ENCODE data around the gene PCGF1.

The PCGF1 gene

GRCh38 chr2:74507145-74507925, at the start of gene PCGF1:
TSS of gene PCGF1 (minus strand) at chr2:74507695. CDS start at chr2:74507668, 27 bp downstream.
- DNase-seq, result peak; percentile 100

- DNase-seq, result no peak
Measured at GRCh38 chr2:74556831-74557370, 49.4 kb upstream of the PCGF1 start.

DNA sequence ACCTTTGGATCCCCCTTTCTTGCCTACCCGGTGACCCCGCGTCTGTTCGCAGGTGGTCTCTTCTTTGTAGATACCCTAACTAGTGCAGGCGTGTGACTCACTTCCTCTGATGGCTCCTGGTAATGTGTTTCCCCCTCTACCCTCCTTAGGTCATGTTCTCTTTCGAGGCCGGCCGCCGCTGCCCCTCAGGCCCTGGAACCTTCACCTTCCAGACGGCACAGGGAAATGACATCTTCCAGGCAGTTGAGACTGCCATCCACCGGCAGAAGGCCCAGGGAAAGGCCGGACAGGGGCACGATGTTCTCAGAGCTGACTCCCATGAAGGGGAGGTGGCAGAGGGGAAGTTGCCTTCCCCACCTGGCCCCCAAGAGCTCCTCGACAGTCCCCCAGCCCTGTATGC, 48.7 kb upstream of the PCGF1 start:
- no peak for DNase-seq

DNA sequence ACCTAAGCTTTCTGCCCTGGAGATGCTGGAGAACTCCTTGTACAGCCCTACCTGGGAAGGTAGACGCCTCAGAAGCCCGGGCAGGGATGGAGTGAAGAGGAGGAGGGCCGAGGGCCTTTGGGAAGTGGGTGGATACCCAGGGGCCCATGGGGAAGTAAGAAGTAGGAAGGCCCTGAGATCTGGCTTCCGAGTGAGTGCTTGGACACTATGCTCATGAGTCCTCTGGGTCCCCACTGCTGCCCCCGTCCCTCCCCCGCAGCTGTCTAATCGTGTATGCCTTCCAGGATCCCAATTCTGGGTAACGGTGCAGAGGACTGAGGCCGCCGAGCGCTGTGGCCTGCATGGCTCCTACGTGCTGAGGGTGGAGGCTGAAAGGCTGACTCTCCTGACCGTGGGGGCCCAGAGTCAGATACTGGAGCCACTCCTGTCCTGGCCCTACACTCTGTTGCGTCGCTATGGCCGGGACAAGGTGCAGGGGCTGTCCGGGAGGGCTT, 48.2 kb upstream of the PCGF1 start:
- no peak for DNase-seq

- DNase-seq, result peak; percentile 53
Measured at GRCh38 chr2:74554820-74555531, 47.5 kb upstream of the PCGF1 start.

DNA sequence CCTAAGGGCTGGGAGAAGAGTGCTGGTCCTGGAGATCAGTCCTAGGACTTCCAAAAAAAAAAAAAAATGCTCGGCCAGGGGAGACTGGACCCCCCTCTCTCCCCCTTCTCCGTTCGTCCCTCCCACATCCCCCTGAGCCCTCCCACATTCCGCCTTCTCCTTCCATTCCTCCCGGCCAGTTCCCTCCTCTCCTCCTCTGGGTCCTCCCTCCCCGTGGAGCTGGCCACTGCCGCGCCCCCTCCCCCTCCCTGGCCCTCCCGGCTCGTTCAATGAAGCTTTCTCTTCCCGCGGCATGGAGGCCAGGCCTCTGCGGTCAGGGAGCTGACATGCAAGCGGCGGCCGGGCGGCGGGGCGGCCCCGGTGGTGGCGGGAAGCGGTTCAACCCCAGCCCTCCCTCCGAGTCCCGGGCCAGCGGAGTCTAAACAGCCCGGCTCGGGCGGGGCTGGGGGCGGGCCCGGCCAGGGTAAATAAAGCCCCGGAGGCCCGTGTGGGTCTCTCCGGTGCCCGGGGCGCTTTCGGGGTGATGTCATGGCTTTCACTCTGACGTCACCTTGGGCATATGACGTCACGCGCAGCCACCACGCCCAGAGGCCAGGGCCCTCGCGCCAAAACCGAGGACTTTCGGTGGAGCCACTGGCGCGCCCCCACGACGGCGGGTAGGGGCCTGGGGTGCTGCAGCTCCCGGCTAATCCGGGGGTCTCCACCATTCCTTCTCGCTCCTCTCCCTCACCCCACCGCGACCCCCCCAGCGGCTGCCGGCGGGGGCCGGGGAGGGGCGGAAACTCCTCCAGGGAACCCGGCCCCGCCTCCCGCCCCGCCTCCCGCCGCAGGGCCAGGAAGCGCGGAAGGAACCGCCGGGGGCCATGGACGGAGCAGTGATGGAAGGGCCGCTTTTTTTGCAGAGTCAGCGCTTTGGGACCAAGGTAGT, 46.7 kb upstream of the PCGF1 start, which contains the start of the genes DOK1 and LOXL3:
Gene DOK1, plus strand, starts transcription at position 829 of the 928 bp plus-strand sequence. Its CDS starts 35 bp downstream, at position 864.
Gene LOXL3, minus strand, starts transcription at position 51 of the 928 bp plus-strand sequence. CDS start 1,308 bp downstream, outside the sequence.
- DNase-seq, result peak; percentile 85

GRCh38 chr2:74552914-74553811, 45.7 kb upstream of the PCGF1 start:
- DNase-seq, result no peak

GRCh38 chr2:74551942-74552913, 44.7 kb upstream of the PCGF1 start:
- DNase-seq, result no peak

GRCh38 chr2:74551530-74551929, 44.0 kb upstream of the PCGF1 start:
- DNase-seq, result no peak

DNA sequence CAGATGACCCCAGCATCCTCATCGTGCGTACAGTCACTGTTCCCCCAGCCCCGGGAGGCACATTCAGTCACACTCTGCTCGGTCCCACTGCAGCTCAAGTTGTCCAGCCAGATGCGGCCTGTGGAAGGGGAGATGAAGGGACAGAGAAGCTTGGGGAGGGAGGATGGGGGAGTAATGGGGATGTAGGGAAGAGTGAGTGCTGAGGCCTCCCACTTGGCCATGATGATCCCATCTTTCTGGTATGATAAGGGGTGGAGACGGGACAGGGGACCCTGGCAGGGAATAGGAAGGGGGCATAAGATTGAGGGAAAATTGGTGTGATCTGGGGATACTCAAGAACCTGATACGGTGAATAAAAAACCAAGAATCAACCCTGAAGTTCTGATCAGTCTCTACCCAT, 42.7 kb upstream of the PCGF1 start:
- no peak for DNase-seq

GRCh38 chr2:74548900-74549826, 41.7 kb upstream of the PCGF1 start:
- DNase-seq, result no peak

DNA sequence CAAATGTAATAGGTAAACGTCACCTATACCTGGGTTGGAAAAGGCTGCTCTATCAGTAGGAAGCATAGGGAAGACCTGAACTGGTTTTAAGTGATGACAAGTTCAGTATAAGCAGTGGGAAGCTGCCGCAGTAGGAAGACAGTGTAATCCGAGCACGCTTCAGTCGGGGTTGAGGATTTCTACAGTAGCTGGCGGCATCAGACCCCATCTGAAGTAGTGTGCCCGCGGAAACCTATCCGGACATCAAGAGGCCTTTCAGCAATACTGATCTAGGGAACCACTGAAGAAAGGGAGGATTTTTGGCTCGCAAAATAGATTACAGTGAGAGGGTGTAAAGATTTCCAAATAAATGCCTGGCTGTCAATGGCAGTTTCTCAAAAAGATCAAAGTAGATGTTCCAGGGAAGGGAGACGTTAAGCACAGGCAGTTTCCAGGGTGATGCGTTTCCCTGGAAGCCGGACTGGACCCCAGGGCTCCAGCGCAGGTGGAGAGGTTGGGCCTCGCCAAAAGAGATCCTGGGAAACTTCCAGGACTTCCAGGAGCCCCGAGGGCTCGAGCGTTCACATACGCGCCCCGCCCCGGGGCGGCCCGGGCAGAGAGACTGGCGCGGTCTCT, 40.9 kb upstream of the PCGF1 start:
- no peak for DNase-seq

DNA sequence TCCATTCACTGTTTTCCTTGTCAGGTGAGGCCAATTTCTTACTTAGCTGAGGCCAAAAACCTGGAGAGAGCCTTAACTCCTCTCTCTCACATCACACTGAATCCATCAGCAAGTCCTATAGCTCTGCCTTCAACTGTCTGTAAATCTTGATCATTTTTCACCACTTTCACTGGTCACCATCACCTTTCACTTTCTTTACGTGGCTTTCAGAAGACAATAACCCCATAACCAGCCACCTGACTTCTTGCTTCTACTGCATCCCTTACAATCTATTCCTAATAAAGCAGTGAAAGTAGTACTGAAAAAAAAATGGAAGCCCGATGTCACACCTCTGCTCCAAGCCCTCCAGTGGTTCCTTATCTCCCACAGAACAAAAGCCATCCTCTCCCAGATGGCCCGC, 38.5 kb upstream of the PCGF1 start:
- no peak for DNase-seq

GRCh38 chr2:74544634-74545033, 37.1 kb upstream of the PCGF1 start:
- DNase-seq, result no peak

DNA sequence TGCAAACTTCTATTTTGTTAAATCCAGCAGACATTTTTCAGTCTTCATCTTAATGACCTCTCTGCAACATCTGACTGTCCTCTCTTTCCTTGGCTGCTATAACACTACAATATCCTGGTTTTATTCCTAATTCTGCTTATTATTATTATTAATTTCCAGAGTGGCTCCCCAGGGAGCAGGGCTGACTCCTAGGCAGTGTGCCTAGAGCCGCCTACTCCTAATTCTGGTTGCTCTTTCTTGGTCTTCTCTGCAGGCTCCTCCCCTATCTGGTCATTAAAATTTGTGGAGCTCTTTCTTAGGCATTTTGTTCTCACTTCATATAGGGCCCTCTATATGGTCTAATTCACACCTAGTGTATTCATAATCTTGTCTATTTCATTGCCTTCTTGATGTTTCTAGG, 35.5 kb upstream of the PCGF1 start:
- no peak for DNase-seq

DNA sequence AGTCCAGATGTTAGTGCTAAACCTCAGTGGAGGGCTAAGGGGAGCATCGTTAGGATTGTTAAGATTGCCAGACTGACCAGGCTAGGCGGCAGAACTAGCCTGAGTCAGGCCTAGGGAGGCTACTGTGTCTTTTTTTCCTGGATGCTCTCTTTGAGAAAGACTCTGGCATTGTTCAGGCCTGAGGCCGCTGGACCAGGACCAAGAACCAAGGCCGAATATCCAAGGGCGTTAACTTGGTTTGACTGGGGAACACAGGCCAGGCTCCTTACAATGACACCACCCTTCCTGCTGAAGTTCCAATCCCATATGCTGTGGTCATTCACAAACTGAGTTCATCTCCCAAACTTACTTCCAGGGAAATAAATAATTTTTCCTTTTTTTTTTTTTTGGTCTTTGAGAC, 32.8 kb upstream of the PCGF1 start:
- DNase-seq, result no peak

- DNase-seq, result no peak
Measured at GRCh38 chr2:74538881-74539339, 31.4 kb upstream of the PCGF1 start.

GRCh38 chr2:74537140-74537539, 29.6 kb upstream of the PCGF1 start:
- DNase-seq, result no peak

Measured in activated naive CD4-positive, alpha-beta T cell treated with anti-CD3 and anti-CD28 coated beads, Interleukin-2, amount 50 U/mL, for 16 hours (primary cell).